ENCODE results near the gene FOXC1. TPM values are rescaled to one million over a fixed set of nuclear protein-coding genes. Genes with fewer than 3 reads are reported as not detected.

The FOXC1 gene
- total RNA-seq, 4 donors from 2014 or later: 36.0 to 53.7 (median 50.2) TPM

- peaks cover 0 to 18% of the 10 kb centered on the region in 2 donors for H3K27me3 ChIP-seq
- no peaks in the 10 kb centered on the region for H3K36me3 ChIP-seq
- 81 to 84% methylated on average over 7 of the region's 7 CpGs for WGBS, 2 donors
- H3K4me1 ChIP-seq: no peaks in the 10 kb centered on the region
- TF ChIP-seq EP300 (IDR thresholded peaks at IDR 0.05): no peak
- TF ChIP-seq CTCF (IDR thresholded peaks at IDR 0.05): no peak
- H3K27ac ChIP-seq: no peak overlapping the region
- no peak overlapping the region for H3K4me3 ChIP-seq
- no peak for DNase-seq (ENCODE audit: low spot score in 2 of 2)
- no peaks in the 10 kb centered on the region for H3K9me3 ChIP-seq
Measured at GRCh38 chr6:1587546-1587945, 22.2 kb upstream of the FOXC1 start.

- TF ChIP-seq EP300 (IDR thresholded peaks at IDR 0.05) (no peak), CTCF (IDR thresholded peaks at IDR 0.05) (no peak), POLR2A (IDR thresholded peaks at IDR 0.05) (no peak)
- no peak overlapping the region for H3K27ac ChIP-seq
- no peaks in the 10 kb centered on the region for H3K9me3 ChIP-seq
- H3K36me3 ChIP-seq: no peaks in the 10 kb centered on the region
- 89 to 91% methylated on average over 12 of the region's 12 CpGs for WGBS, 2 donors
- no peak overlapping the region for H3K4me3 ChIP-seq
- DNase-seq (ENCODE audit: low spot score in 2 of 2): no peak
- no peaks in the 10 kb centered on the region for H3K4me1 ChIP-seq
- H3K27me3 ChIP-seq: peaks cover 0 to 22% of the 10 kb centered on the region in 2 donors
Measured at GRCh38 chr6:1587977-1588376, 21.7 kb upstream of the FOXC1 start.

- H3K27me3 ChIP-seq: peaks cover 0 to 34% of the 10 kb centered on the region in 2 donors
- TF ChIP-seq CTCF (IDR thresholded peaks at IDR 0.05): no peak
- no peak for TF ChIP-seq EP300 (IDR thresholded peaks at IDR 0.05)
- no peak for TF ChIP-seq POLR2A (IDR thresholded peaks at IDR 0.05)
- no peak for DNase-seq (ENCODE audit: low spot score in 2 of 2)
- H3K36me3 ChIP-seq: no peaks in the 10 kb centered on the region
- no peaks in the 10 kb centered on the region for H3K9me3 ChIP-seq
- H3K4me3 ChIP-seq: no peak overlapping the region
- peaks cover 0 to 4% (median 0%) of the 10 kb centered on the region in 4 donors for H3K4me1 ChIP-seq
- WGBS, 2 donors: 87 to 92% methylated on average over 6 of the region's 6 CpGs
- H3K27ac ChIP-seq: no peak overlapping the region
Measured at GRCh38 chr6:1589208-1589607, 20.5 kb upstream of the FOXC1 start.

GRCh38 chr6:1590580-1590979 lies 19.1 kb upstream of the FOXC1 start:
- Histone ChIP-seq H3K36me3 (no peaks in the 10 kb centered on the region), H3K27ac (no peak overlapping the region), H3K4me1 (peaks cover 0 to 4% (median 0%) of the 10 kb centered on the region in 4 donors), H3K4me3 (no peak overlapping the region), H3K9me3 (no peaks in the 10 kb centered on the region), H3K27me3 (peaks cover 0 to 48% of the 10 kb centered on the region in 2 donors)
- 93 to 96% methylated on average over 9 of the region's 9 CpGs for WGBS, 2 donors
- DNase-seq (ENCODE audit: low spot score in 2 of 2): no peak
- TF ChIP-seq CTCF (IDR thresholded peaks at IDR 0.05) (no peak), EP300 (IDR thresholded peaks at IDR 0.05) (no peak), POLR2A (IDR thresholded peaks at IDR 0.05) (no peak)

- Histone ChIP-seq H3K9me3 (no peaks in the 10 kb centered on the region), H3K4me1 (peaks cover 0 to 10% (median 4%) of the 10 kb centered on the region in 4 donors), H3K36me3 (no peaks in the 10 kb centered on the region), H3K27me3 (peaks cover 0 to 54% of the 10 kb centered on the region in 2 donors), H3K4me3 (no peak overlapping the region), H3K27ac (no peak overlapping the region)
- 88 to 93% methylated on average over 5 of the region's 5 CpGs for WGBS, 2 donors
- TF ChIP-seq EP300 (IDR thresholded peaks at IDR 0.05): no peak
- no peak for TF ChIP-seq POLR2A (IDR thresholded peaks at IDR 0.05)
- TF ChIP-seq CTCF (IDR thresholded peaks at IDR 0.05): no peak
- DNase-seq (ENCODE audit: low spot score in 2 of 2): no peak
Measured at GRCh38 chr6:1591243-1591642, 18.5 kb upstream of the FOXC1 start.

All from tibial nerve (tissue), 4 donors.